ENCODE data around the gene SPEF1. TPM values are rescaled to one million over a fixed set of nuclear protein-coding genes. Genes with fewer than 3 reads are reported as not detected.

SPEF1 gene
- total and polyA plus RNA-seq, 2 of the 13 experiments (the other 11 are each of a cell fraction or from before 2014, with no cell fraction given) = 0.11 to 0.27 TPM

- TF ChIP-seq EEA1 (CRISPR knock-in tag; IDR thresholded peaks at IDR 0.05; ENCODE audit: borderline replicate concordance) = no peak
- TF ChIP-seq ZNF362 (CRISPR knock-in tag; IDR thresholded peaks at IDR 0.05; ENCODE audit: borderline replicate concordance) = peak; percentile 72; the same call in 1 of the 2 replicates
- TF ChIP-seq POLR2A (IDR thresholded peaks at IDR 0.05; ENCODE audit: insufficient read depth in 1 of 2, low read depth in 2 of 2, low read length in 2 of 2) = peak in 1 of 2 experiments; percentile 75; a peak in 2 of 4 replicates
- no peak; the same call in 1 of the 2 replicates for TF ChIP-seq ZSCAN5A (CRISPR knock-in tag; IDR thresholded peaks at IDR 0.05; ENCODE audit: borderline replicate concordance)
- peak; percentile 98 for TF ChIP-seq TFE3 (CRISPR knock-in tag; IDR thresholded peaks at IDR 0.05)
- TF ChIP-seq PREB (CRISPR knock-in tag; IDR thresholded peaks at IDR 0.05) = no peak
- peak; percentile 65; the same call in 1 of the 2 replicates for TF ChIP-seq ZNF446 (CRISPR knock-in tag; IDR thresholded peaks at IDR 0.05)
- TF ChIP-seq ZNF282 (IDR thresholded peaks at IDR 0.05; ENCODE audit: partially characterized antibody) = no peak
- TF ChIP-seq THAP8 (CRISPR knock-in tag; IDR thresholded peaks at IDR 0.05; ENCODE audit: borderline replicate concordance) = no peak; the same call in 1 of the 2 replicates
- TF ChIP-seq ZNF224 (CRISPR knock-in tag; IDR thresholded peaks at IDR 0.05) = peak; percentile 71; the same call in 1 of the 2 replicates
- no peak for TF ChIP-seq ZNF382 (CRISPR knock-in tag; IDR thresholded peaks at IDR 0.05; ENCODE audit: borderline replicate concordance)
- TF ChIP-seq ZNF329 (CRISPR knock-in tag; IDR thresholded peaks at IDR 0.05; ENCODE audit: low read depth) = 0 out of 2 replicates have a peak, but pooled peaks have one; percentile 37
- no peak for TF ChIP-seq TCF7L2 (IDR thresholded peaks at IDR 0.05; ENCODE audit: low read depth, low read length)
- TF ChIP-seq MNT (IDR thresholded peaks at IDR 0.05) = peak; percentile 95
- TF ChIP-seq THAP9 (CRISPR knock-in tag; IDR thresholded peaks at IDR 0.05; ENCODE audit: borderline replicate concordance) = peak; percentile 75
- peak; percentile 72 for TF ChIP-seq U2AF1 (optimal IDR thresholded peaks at IDR 0.05; ENCODE audit: low read depth, low read length)
These were observed 30.4 kb upstream of the SPEF1 start (continued) for GRCh38 chr20:3811467-3812258.
